Breast epithelium (tissue), 3 donors: ENCODE data around the gene SPRED2.

ENCODE experiments used
- CTCF ChIP-seq, 3 donors: fragments of 450-650 bp; IDR thresholded peaks; one replicate each; pipeline ENCODE4 v1.5.1; 2016 to 2017; ENCODE audit warnings: antibody characterized with exemption in 3 of 3, mild to moderate bottlenecking in 3 of 3, moderate library complexity in 3 of 3
- POLR2A ChIP-seq: fragments of 450-650 bp; IDR thresholded peaks from one replicate; pipeline ENCODE4 v1.6.1; 2016; ENCODE audit warnings: antibody characterized with exemption, mild to moderate bottlenecking, moderate library complexity
- POLR2AphosphoS5 ChIP-seq, 3 donors: sonication (generic); formaldehyde crosslinking; IDR thresholded peaks; one replicate each; pipeline ENCODE4 v1.6.1; 2017; ENCODE audit warnings: antibody characterized with exemption in 3 of 3

DNA sequence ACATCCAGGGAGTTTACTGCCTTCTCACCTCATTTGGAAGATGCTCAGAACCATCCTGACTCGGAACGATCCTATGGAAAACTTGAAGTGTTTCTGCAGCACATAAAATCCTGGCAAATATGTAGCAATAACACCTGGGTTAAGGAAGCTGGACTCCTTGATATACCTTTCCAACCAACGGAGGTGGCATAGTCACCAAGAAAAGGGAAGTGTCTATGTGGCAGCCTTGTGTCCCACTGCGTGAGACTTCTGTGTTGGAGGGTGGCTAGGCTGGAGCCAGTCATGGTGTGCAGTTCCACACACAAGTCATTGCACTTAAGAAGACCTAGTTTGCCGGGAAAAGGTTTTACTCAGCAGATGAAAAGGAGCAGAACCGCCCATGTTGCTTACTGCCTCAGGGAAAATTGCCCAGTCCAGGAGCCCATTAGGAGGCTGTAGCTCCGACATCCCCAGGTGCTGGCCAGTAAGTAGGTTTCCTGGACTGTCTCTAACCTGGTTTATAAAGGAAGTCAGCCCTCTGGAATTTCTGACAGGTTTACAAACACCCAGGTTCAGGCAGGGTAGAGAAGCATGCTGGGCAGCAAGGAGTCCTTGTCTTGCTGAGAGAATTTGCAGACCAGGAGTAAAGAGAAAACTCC, 46.2 kb upstream of the SPRED2 start:
- TF ChIP-seq POLR2A, result no peak
- TF ChIP-seq CTCF (IDR thresholded peaks at IDR 0.05), result no peak
- no peak for TF ChIP-seq POLR2AphosphoS5 (IDR thresholded peaks at IDR 0.05)
